ENCODE data around the gene ACAP3. TPM values are rescaled to one million over a fixed set of nuclear protein-coding genes. Genes with fewer than 3 reads are reported as not detected.

ACAP3 gene
- total RNA-seq, 2 experiments from 2014 or later = 69.5 to 92.1 TPM

DNA sequence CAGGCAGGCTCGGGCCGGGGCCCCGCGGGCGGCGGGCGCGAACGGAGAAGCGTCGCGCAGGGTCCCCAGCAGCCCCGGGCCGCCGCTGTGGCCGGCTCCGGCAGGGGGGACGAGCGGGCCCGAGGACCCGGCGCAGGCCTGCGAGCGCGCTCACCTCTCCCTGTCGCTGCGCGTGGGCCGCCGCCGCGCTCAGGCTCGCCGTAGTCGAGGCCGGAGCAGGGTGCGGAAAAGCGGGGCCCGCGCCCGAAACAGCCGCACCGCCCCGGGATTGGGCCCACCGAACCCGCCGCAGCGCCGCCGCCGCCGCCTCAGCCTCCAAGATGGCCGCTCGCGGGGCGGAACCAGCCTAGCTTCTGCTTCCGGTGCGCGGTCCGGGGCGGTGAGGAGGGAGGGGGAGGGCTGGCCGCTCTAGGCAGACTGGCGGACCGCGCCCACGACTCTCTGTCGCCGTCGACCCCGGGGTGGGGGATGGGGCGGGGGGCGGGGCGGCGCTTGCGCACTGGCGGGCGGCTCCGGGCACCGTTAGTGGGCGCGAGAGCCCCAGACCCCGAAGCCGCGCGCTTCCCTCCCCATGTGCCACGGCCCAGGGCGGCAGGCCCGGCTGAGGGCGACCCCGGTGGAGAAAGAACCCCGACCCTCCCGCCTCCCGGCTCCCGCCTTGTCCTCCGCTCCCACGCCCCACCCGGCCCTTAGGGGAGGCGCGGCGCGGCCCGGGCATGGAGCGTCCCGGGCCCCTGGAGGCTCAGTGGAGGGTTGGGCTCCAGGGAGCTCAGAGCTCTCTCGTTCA, 34.0 kb downstream of the ACAP3 start, which contains the start of gene UBE2J2:
UBE2J2 (minus strand) TSS at position 343 of the 787 bp plus-strand sequence. CDS start 5,862 bp downstream, outside the sequence.
- H3K4me3 Mint-ChIP-seq = peak within 1 kb of the TSS; percentile 88
- peak; percentile 94 for DNase-seq
- H3K27ac Mint-ChIP-seq = peak within 1 kb of the TSS; percentile 86
- no peaks in the 10 kb centered on the region for H3K27me3 Mint-ChIP-seq
- POLR2A ChIA-PET = no interaction called here
- CTCF ChIA-PET = interaction anchor here (0.6 to 1.7 kb wide), 5 partner anchors 9 to 587 kb away, joined by 3 to 4 read pairs (median 4); no protein-coding TSS in a partner anchor
- H3K9me3 Mint-ChIP-seq = no peaks in the 10 kb centered on the region
- peaks cover 39% of the 10 kb centered on the region for H3K4me1 Mint-ChIP-seq
- peaks cover 31% of the 10 kb centered on the region for H3K36me3 Mint-ChIP-seq (ENCODE audit: low read depth)

DNA sequence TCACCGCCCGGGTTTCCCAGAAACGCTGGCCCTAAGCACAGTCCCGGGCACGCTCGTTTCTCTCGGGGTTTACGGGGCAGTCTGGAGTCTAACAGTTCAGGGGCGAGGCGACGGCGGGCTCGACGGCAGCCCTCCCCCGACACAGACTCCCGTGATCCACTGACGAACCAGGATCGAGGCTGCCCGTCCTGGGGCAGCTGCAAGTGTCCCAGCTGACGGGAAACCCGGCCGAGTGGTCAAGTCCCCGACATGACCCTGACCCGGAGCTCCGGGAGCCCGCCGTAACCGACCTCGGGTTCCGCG, 34.6 kb downstream of the ACAP3 start:
- Mint-ChIP-seq H3K27me3 (no peaks in the 10 kb centered on the region), H3K9me3 (no peaks in the 10 kb centered on the region), H3K36me3 (ENCODE audit: low read depth) (peaks cover 32% of the 10 kb centered on the region)

DNA sequence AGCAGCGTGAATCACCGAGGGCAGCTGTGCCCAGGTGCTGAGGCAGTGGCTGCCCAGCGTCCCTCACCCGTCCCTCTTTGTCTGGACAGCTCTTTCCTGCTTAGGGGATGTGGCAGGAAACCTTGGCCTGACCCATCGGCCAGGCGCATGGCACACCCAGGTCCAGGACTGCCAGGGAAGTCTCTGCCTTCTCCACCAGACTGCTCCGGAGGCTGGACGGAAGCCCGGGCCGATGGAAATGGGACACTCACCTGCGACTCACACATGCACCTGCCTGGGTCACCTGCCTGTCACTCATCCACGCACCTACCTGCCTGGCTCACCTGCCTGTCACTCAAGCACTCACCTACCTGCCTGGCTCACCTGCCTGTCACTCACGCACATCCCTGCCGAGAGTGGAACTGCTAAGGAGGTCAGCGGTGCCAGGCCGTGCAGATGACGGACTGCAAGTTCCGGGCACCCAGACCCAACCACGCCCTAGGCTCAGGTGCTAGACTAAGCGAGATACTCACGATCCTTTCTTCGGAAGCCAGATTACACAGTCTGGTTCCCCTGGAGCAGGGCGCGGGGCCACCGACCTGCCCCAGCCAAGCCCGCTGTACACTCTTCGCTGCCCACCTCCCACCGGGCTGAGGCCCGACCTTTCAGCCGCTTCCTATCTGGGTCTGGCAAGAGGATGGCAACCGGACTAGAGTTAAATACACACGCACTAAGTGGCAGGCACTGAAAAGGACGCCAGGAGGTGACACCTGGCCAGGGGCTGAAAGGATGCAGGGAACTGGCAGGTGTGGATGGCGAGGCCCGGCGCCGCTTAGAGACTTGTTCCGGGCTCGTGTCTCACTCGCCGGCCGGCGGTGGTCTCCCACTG, 35.2 kb downstream of the ACAP3 start:
- Mint-ChIP-seq H3K27me3 (no peaks in the 10 kb centered on the region), H3K9me3 (no peaks in the 10 kb centered on the region), H3K4me1 (peaks cover 39% of the 10 kb centered on the region), H3K27ac (peak overlapping the region; percentile 86), H3K4me3 (peak overlapping the region; percentile 88), H3K36me3 (ENCODE audit: low read depth) (peaks cover 35% of the 10 kb centered on the region)
- peak; percentile 21 for DNase-seq
- POLR2A ChIA-PET = no interaction called here
- CTCF ChIA-PET = interaction anchor here (0.6 to 1.3 kb wide), 3 partner anchors 19 to 192 kb away, joined by 3 read pairs; no protein-coding TSS in a partner anchor

More for the DNA sequence above, 34.6 kb downstream of the ACAP3 start:
- peaks cover 39% of the 10 kb centered on the region for H3K4me1 Mint-ChIP-seq
- peak overlapping the region; percentile 86 for H3K27ac Mint-ChIP-seq
- peak overlapping the region; percentile 88 for H3K4me3 Mint-ChIP-seq
- ChIA-PET CTCF (interaction anchor here (1.0 to 1.7 kb wide), 4 partner anchors 9 to 152 kb away, joined by 3 to 4 read pairs (median 4); no protein-coding TSS in a partner anchor), POLR2A (no interaction called here)
- no peak for DNase-seq

DNA sequence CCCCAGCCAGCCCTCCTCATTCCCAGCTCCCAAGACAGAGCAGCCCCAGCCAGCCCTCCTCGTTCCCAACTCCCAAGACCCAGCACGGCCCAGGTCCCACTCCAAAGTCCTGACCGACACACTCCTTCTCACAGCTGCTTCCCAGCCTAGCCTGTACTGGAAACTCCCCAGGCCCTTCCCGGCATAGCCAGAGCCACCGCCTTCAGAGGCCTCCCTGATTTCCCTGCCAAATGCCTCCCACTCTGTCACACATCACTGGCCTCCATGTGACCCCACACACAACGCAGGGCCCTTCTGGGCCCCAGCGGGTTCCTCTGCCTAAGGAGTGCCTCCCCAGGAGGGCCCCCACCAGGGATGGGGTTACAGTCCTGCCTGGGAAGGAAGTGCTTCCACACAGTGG, 36.9 kb downstream of the ACAP3 start:
- peaks cover 41% of the 10 kb centered on the region for H3K36me3 Mint-ChIP-seq (ENCODE audit: low read depth)
- no peak for DNase-seq
- peak overlapping the region; percentile 68 for H3K27ac Mint-ChIP-seq
- peaks cover 38% of the 10 kb centered on the region for H3K4me1 Mint-ChIP-seq
- H3K27me3 Mint-ChIP-seq = no peaks in the 10 kb centered on the region
- H3K4me3 Mint-ChIP-seq = peak overlapping the region; percentile 88
- H3K9me3 Mint-ChIP-seq = no peaks in the 10 kb centered on the region
- CTCF ChIA-PET = interaction anchor here (0.6 to 1.8 kb wide), 3 partner anchors 13 to 308 kb away, joined by 3 to 6 read pairs (median 6); no protein-coding TSS in a partner anchor
- POLR2A ChIA-PET = no interaction called here

DNA sequence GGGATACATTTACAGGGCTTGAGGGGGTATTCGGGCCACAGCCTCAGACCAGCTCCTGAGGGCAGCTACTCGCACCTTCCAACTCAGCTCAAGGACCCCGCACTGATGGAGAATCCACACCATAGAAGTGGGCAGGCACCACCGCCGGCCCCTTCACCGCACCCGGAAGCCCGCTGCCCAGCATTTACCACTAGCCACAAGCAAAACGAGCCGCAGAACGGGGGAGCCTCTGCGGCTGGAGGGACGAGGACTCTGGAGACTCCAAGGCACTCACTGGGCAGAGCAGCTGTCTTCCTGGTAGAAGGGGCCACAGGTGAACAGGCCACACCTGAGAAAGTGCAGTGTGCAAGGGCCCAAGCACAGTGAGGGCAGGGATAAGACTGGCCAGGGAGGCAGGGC, 39.4 kb downstream of the ACAP3 start:
- CTCF ChIA-PET = no interaction called here
- Mint-ChIP-seq H3K4me1 (peaks cover 32% of the 10 kb centered on the region), H3K27ac (no peak overlapping the region), H3K27me3 (no peaks in the 10 kb centered on the region), H3K4me3 (no peak overlapping the region), H3K36me3 (ENCODE audit: low read depth) (peaks cover 41% of the 10 kb centered on the region), H3K9me3 (no peaks in the 10 kb centered on the region)
- POLR2A ChIA-PET = no interaction called here
- no peak for DNase-seq

DNA sequence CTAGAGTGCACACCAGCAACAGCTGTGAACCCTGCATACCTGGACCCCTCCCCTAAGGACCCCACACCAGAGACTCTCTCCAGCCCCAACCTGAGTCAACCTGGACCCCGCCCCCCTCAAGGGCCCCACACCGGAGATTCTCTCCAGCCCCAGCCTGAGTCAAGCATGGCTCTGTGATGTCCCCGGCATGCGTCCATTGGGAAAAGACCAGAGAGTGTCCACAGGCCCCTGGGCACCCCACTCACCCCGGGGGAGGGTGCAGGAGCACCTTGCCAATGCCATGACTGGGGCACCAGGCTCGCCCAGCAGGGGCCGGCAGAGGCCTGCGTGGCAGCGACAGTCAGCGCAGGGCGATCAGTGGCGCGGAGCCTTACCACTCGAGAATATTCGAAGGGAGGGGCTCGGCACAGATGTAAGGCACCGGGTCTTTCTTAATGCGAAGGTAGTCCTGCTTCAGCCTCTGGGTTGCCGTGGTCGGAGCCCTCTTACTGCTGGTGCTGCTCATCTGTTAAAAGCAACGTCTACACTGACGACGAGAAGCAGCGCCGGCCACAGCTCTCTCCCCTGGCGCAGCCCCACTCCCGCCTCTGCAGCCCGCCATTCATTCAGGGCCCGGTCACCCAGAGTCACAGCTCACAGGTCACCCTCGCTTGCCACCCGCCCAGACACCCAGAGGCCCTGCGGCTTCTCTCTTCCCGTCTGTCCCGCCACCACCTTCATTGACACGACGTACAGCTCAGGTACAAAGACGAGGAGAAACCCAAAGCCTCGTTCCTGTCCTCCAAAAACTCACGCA, 40.0 kb downstream of the ACAP3 start:
- Mint-ChIP-seq H3K4me3 (no peak overlapping the region), H3K4me1 (peaks cover 30% of the 10 kb centered on the region), H3K36me3 (ENCODE audit: low read depth) (peaks cover 39% of the 10 kb centered on the region), H3K27ac (no peak overlapping the region), H3K9me3 (no peaks in the 10 kb centered on the region), H3K27me3 (no peaks in the 10 kb centered on the region)
- POLR2A ChIA-PET = no interaction called here
- no peak for DNase-seq
- CTCF ChIA-PET = no interaction called here

DNA sequence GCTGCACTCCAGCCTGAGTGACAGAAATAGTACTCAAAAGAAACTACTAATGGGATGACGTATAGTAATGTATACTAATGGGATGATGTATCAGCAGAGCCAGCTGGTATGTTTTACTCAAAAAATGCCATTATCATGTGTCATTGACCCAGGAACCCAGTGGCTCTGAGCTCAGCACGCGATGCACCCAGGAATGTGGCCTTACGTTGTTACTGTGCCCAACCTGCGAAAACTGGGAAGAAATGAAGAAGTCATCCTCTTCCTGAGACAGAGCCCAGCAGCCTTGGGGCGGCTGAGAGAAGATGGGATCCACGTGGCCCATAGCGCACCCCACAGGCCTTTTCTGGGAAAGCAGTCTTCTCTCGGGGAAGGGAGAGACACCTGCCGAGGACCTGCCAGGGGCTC, 42.9 kb downstream of the ACAP3 start:
- no peaks in the 10 kb centered on the region for H3K27me3 Mint-ChIP-seq
- no peak for DNase-seq
- CTCF ChIA-PET = interaction anchor here (1.3 kb wide), 1 partner anchor 143 kb away, joined by 3 read pairs; no protein-coding TSS in a partner anchor
- POLR2A ChIA-PET = no interaction called here
- peaks cover 34% of the 10 kb centered on the region for H3K36me3 Mint-ChIP-seq (ENCODE audit: low read depth)
- H3K27ac Mint-ChIP-seq = no peak overlapping the region
- H3K4me3 Mint-ChIP-seq = no peak overlapping the region
- H3K9me3 Mint-ChIP-seq = no peaks in the 10 kb centered on the region
- peaks cover 13% of the 10 kb centered on the region for H3K4me1 Mint-ChIP-seq

DNA sequence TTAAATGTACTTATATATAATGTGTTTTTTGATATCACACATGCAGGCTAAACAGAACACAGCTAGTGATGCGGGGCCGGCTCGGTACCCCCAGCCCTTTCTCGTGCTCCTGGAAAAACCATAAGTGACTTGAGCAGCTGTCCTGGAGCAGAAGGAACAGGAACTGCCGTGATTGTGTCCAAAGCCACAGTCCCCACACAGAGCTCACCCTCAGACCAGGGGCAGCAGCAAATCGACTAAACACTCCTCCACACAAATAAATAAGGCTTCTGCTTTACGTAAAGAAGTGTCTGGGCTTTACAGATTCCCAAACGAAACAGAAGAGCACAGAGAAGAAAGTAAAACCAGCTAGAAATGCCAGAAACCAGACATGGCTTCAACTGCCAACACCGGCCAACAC, 43.7 kb downstream of the ACAP3 start:
- Mint-ChIP-seq H3K27ac (no peak overlapping the region), H3K36me3 (ENCODE audit: low read depth) (peaks cover 37% of the 10 kb centered on the region), H3K4me3 (no peak overlapping the region), H3K9me3 (no peaks in the 10 kb centered on the region), H3K27me3 (no peaks in the 10 kb centered on the region), H3K4me1 (peaks cover 10% of the 10 kb centered on the region)
- DNase-seq = no peak
- ChIA-PET POLR2A (no interaction called here), CTCF (interaction anchor here (0.6 to 1.8 kb wide), 4 partner anchors 13 to 142 kb away, joined by 3 to 6 read pairs (median 4); no protein-coding TSS in a partner anchor)

GRCh38 chr1:1262758-1263157, 45.0 kb downstream of the ACAP3 start:
- ChIA-PET POLR2A (no interaction called here), CTCF (interaction anchor here (1.8 kb wide), 1 partner anchor 11 kb away, joined by 5 read pairs; no protein-coding TSS in a partner anchor)
- Mint-ChIP-seq H3K27ac (peak overlapping the region; percentile 46), H3K4me1 (peaks cover 13% of the 10 kb centered on the region), H3K36me3 (ENCODE audit: low read depth) (peaks cover 33% of the 10 kb centered on the region), H3K9me3 (no peaks in the 10 kb centered on the region), H3K27me3 (no peaks in the 10 kb centered on the region), H3K4me3 (no peak overlapping the region)
- no peak for DNase-seq

DNA sequence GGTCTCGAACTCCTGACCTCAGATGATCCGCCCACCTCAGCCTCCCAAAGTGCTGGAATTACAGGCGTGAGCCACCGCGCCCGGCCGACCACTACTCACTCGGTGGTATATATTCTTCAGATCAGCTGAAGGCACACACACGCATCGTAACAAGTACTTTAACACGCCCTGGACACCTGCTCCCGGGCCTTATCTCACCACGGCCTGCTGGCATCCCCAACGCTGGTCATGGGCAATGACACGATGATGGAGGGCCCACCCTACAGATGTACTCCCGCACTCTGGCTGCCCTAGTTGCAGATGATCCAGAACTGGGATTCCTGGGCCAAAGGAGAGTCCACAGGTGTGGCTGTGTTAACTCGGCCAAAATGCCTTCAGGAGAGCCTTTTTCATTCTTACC, 45.7 kb downstream of the ACAP3 start:
- H3K4me1 Mint-ChIP-seq = peaks cover 13% of the 10 kb centered on the region
- peaks cover 32% of the 10 kb centered on the region for H3K36me3 Mint-ChIP-seq (ENCODE audit: low read depth)
- H3K27me3 Mint-ChIP-seq = no peaks in the 10 kb centered on the region
- no peak overlapping the region for H3K4me3 Mint-ChIP-seq
- ChIA-PET POLR2A (no interaction called here), CTCF (interaction anchor here (1.1 to 1.5 kb wide), 2 partner anchors 18 to 89 kb away, joined by 5 read pairs; no protein-coding TSS in a partner anchor)
- DNase-seq = no peak
- no peaks in the 10 kb centered on the region for H3K9me3 Mint-ChIP-seq
- H3K27ac Mint-ChIP-seq = peak overlapping the region; percentile 41

GRCh38 chr1:1260843-1261560, 46.7 kb downstream of the ACAP3 start:
- Mint-ChIP-seq H3K36me3 (ENCODE audit: low read depth) (peaks cover 34% of the 10 kb centered on the region), H3K27me3 (no peaks in the 10 kb centered on the region), H3K27ac (peak overlapping the region; percentile 65), H3K9me3 (no peaks in the 10 kb centered on the region), H3K4me1 (peaks cover 13% of the 10 kb centered on the region), H3K4me3 (no peak overlapping the region)
- no peak for DNase-seq
- POLR2A ChIA-PET = interaction anchor here (0.6 kb wide), 1 partner anchor 134 kb away, joined by 3 read pairs; no protein-coding TSS in a partner anchor
- CTCF ChIA-PET = interaction anchor here (0.6 to 1.5 kb wide), 5 partner anchors 10 to 135 kb away, joined by 3 to 5 read pairs (median 4); no protein-coding TSS in a partner anchor
